Kidney (tissue), 14 donors: ENCODE data around the gene GNAI1. TPM values are rescaled to one million over a fixed set of nuclear protein-coding genes. Genes with fewer than 3 reads are reported as not detected.

Source experiments
- DNase-seq, 5 donors: peaks; one replicate each; pipeline ENCODE4 v3.0.0-alpha.2; 2013 to 2020
- FAIRE-seq: peaks from 2 replicates; lab custom pipeline; 2012; peaks lifted over from hg19 to GRCh38; lab: Jason Lieb, UNC
- H3K27ac ChIP-seq, 2 donors: one replicate each; pipeline ENCODE4 v1.7.0; 2013; ENCODE audit warnings: low read depth in 2 of 2, low read length in 2 of 2, inconsistent platforms in 1 of 2
- H3K27me3 ChIP-seq: one replicate; pipeline ENCODE4 v1.7.1; 2013; ENCODE audit warnings: low read length, inconsistent platforms; ENCODE audit not compliant: control insufficient read depth, insufficient read depth
- H3K36me3 ChIP-seq, 3 donors: one replicate each; pipeline versions ENCODE4 v1.7.0 to v1.7.1; 2013; ENCODE audit warnings: low read length in 3 of 3, control low read depth in 1 of 3, inconsistent platforms in 1 of 3; ENCODE audit not compliant: insufficient read depth in 3 of 3, control insufficient read depth in 2 of 3
- H3K4me1 ChIP-seq, 3 donors: one replicate each; pipeline versions ENCODE4 v1.7.0 to v1.7.1; 2013; ENCODE audit warnings: low read length in 3 of 3, inconsistent platforms in 1 of 3, low read depth in 1 of 3; ENCODE audit not compliant: control insufficient read depth in 2 of 3, insufficient read depth in 2 of 3
- H3K4me3 ChIP-seq, 3 donors: one replicate each; pipeline versions ENCODE4 v1.7.0 to v1.8.1; 2013; ENCODE audit warnings: low read length in 3 of 3, control low read depth in 1 of 3, inconsistent platforms in 1 of 3
- H3K9ac ChIP-seq, 3 donors: one replicate each; pipeline versions ENCODE4 v1.7.0 to v1.7.1; 2013; ENCODE audit warnings: low read length in 3 of 3, control low read depth in 1 of 3, inconsistent platforms in 1 of 3
- H3K9me3 ChIP-seq, 3 donors: one replicate each; pipeline versions ENCODE4 v1.7.0 to v1.7.1; 2013; ENCODE audit warnings: low read length in 3 of 3, control low read depth in 1 of 3, inconsistent platforms in 1 of 3; ENCODE audit not compliant: control insufficient read depth in 2 of 3, insufficient read depth in 1 of 3
- intact Hi-C: fragments of 100-400 bp; cut with DNase I; formaldehyde crosslinking; loops from one replicate; pipeline ENCODE4 v1.11.1; 2022
- polyA plus RNA-seq: library from polyadenylated mRNA; stranded (reverse); fragments of 350-450 nt; fragmentation: Illumina TruSeq; extraction: RNeasy Lipid Tissue Mini Kit (QIAGEN cat#74804); gene quantifications from one replicate; pipeline ENCODE4 v1.2.3, GENCODE V29; 2014; ENCODE audit warnings: low read depth, low replicate concordance; ENCODE audit not compliant: insufficient read depth
- total RNA-seq: library from RNA; stranded (reverse); fragmentation: NEBNext Ultra II Directional; extraction: Animal tissue kit (Norgen Biotek cat#: 25700); gene quantifications from one replicate; pipeline ENCODE4 v1.2.1, GENCODE V29; 2021
- TF ChIP-seq, protein P1 (sequence below): IDR thresholded peaks from 3 replicates; pipeline ENCODE4 v1.5.1; 2012; ENCODE audit warnings: mild to moderate bottlenecking, moderate library complexity, borderline replicate concordance; ENCODE audit not compliant: insufficient read depth; ENCODE audit errors: extremely low read depth
- donor health status: control.
- donor health status: control.
- donor health status: control.
- donor health status: control.
- donor health status: control.
- donor health status: DM: yes; HTN: yes; CAD: no.
- donor health status: Normal renal cell carcinoma (clear cell type).

The GNAI1 gene
- total and polyA plus RNA-seq, 2 donors from 2014 or later: 41.9 to 105 TPM

DNA sequence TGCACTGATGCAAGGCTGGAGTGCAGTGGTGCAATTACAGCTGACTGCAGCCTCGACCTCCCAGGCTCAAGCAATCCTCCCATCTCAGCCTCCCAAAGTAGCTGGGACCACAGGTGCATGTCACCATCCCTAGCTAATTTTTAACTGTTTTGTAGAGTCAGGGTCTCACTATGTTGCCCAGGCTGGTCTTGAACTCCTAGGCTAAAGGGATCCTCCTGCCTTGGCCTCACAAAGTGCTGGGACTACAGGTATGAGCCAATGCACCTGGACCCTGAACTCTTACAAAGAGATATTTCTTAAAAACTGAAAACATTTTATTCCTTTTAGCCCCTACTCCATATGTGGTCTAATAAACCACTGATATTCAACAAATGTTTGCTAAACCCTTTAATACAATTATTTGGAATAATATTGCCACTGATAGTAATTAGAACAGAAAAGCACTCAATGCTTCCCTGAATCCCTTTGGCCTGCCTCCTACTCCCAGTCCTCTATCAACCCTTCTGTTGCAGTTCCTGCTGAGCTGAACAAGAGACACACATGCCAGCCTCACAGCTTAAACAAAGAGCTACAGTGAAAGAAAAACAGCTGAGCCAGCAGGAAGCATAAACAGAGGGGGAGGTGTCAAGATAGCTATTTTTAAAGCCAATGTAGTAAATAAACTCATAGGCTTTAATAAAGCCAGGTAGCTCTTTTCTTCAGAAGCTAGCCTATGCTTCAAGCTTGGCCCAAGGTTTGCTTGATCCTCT, 7.0 kb upstream of the GNAI1 start:
- DNase-seq (peak in 1 of 5 donors; percentile 49), FAIRE-seq (no peak)
- Histone ChIP-seq H3K4me1 (no peaks in the 10 kb centered on the region), H3K9me3 (no peaks in the 10 kb centered on the region), H3K27me3 (no peaks in the 10 kb centered on the region), H3K27ac (no peak overlapping the region), H3K36me3 (no peaks in the 10 kb centered on the region), H3K9ac (no peak overlapping the region), H3K4me3 (no peak overlapping the region)
- intact Hi-C loops: no loop called here
- TF ChIP-seq, protein P1, sequence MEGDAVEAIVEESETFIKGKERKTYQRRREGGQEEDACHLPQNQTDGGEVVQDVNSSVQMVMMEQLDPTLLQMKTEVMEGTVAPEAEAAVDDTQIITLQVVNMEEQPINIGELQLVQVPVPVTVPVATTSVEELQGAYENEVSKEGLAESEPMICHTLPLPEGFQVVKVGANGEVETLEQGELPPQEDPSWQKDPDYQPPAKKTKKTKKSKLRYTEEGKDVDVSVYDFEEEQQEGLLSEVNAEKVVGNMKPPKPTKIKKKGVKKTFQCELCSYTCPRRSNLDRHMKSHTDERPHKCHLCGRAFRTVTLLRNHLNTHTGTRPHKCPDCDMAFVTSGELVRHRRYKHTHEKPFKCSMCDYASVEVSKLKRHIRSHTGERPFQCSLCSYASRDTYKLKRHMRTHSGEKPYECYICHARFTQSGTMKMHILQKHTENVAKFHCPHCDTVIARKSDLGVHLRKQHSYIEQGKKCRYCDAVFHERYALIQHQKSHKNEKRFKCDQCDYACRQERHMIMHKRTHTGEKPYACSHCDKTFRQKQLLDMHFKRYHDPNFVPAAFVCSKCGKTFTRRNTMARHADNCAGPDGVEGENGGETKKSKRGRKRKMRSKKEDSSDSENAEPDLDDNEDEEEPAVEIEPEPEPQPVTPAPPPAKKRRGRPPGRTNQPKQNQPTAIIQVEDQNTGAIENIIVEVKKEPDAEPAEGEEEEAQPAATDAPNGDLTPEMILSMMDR: no peak

DNA sequence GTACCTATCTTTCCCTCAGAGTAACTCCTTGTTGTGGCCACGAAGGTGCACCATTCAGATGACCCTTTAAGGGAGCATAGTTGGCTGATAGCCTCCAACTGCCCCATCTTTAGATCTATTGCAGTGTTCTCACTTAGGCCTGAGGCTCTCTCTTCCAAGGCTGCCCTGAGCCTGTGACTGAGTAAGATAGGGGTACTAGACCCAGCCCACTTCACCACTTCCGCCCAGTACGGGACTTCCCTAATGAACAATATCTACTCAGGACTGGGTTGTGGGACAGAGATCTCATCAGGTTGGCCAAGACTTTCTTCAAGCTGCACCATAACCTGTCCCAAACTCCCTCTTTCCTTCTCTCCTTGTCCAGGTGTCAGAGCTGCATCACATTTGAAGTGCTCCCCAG, 5.7 kb upstream of the GNAI1 start:
- TF ChIP-seq, protein P1: no peak
- no peak for DNase-seq
- Histone ChIP-seq H3K27ac (no peak overlapping the region), H3K9ac (no peak overlapping the region), H3K4me1 (no peaks in the 10 kb centered on the region), H3K27me3 (no peaks in the 10 kb centered on the region), H3K4me3 (no peak overlapping the region), H3K36me3 (no peaks in the 10 kb centered on the region), H3K9me3 (no peaks in the 10 kb centered on the region)
- no peak for FAIRE-seq
- intact Hi-C loops: no loop called here

DNA sequence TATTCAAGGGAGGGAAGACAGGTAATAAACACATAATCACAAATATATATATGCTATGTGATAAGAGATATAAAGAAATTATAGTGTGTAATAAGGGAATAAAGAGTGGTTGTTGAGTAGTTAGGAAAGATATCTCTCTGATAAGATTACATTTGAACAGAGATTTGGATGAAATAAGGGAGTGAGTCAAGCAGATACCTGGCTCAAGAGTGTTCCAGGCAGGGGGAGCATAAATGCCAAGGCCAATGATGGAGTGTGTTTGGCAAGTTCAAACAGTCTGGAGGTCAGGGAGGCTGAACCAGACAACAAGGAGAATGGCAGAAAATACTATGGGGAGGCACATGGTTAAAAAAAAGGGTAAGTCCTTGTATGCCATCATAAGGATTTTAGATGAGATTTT, 4.8 kb upstream of the GNAI1 start:
- no peak for DNase-seq
- Histone ChIP-seq H3K4me1 (no peaks in the 10 kb centered on the region), H3K9me3 (no peaks in the 10 kb centered on the region), H3K36me3 (no peaks in the 10 kb centered on the region), H3K27me3 (no peaks in the 10 kb centered on the region), H3K4me3 (no peak overlapping the region), H3K27ac (no peak overlapping the region), H3K9ac (no peak overlapping the region)
- FAIRE-seq: no peak
- intact Hi-C loops: no loop called here
- TF ChIP-seq, protein P1: no peak
